AML-193 (cell line): ENCODE measurements around the gene ACTN4.

Source experiments
- DNase-seq, 2 experiments: peaks; one replicate each; lab custom pipeline; 2025; lab: John Stamatoyannopoulos, UW

Gene ACTN4

DNA sequence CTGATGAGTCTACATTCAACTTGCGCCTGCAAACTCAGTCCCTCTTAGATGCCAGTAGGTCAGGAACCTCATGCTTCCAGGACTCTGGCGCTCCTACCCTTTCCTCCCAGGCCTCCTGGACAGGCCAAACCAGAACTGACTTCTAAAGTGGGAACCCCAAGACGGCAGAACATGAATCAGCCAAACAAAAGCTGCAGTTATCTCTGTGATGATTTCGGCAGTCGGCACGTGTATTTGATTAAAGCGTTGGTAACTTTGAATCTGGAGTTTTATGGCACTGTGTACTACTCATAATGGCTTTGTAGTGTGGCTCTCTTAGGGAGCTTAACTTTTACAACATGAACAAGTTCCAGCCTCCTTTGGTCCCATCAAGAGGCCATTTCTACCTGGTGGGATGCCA, 13.7 kb downstream of the ACTN4 start:
- no peak for DNase-seq

GRCh38 chr19:38661996-38662395, 14.5 kb downstream of the ACTN4 start:
- no peak for DNase-seq

GRCh38 chr19:38662537-38663155, 15.2 kb downstream of the ACTN4 start:
- DNase-seq: no peak

GRCh38 chr19:38663156-38663651, 15.8 kb downstream of the ACTN4 start:
- DNase-seq: no peak

DNA sequence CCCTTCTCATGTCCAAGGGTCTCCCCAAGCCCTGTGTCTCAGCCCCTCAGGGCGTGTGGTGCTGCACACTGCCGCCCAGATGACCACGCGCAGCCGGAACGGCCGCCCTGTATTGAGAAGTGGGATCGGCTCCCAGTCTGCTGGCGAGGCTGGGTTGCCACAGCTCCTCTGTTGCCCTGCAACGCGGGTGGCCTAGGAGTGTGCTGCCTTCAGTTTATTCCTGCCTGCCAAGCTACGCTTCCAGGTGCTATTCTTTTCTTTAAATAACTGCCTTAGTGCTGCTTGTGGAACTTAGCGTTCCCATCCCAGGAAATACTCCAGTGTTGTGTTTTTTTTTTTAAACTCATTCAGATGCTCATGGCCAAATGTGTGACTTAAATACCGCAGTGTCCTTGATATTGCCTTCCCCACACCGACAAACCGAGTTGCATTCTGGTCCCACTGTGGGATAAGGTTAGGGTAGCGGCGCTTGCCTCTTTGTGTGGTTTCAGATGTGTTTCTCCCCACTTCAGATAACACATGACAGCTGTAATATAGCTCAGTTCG, 16.6 kb downstream of the ACTN4 start:
- DNase-seq: no peak

- peak; percentile 79 to 81 for DNase-seq
These were observed 17.2 kb downstream of the ACTN4 start for GRCh38 chr19:38664503-38665211.

DNA sequence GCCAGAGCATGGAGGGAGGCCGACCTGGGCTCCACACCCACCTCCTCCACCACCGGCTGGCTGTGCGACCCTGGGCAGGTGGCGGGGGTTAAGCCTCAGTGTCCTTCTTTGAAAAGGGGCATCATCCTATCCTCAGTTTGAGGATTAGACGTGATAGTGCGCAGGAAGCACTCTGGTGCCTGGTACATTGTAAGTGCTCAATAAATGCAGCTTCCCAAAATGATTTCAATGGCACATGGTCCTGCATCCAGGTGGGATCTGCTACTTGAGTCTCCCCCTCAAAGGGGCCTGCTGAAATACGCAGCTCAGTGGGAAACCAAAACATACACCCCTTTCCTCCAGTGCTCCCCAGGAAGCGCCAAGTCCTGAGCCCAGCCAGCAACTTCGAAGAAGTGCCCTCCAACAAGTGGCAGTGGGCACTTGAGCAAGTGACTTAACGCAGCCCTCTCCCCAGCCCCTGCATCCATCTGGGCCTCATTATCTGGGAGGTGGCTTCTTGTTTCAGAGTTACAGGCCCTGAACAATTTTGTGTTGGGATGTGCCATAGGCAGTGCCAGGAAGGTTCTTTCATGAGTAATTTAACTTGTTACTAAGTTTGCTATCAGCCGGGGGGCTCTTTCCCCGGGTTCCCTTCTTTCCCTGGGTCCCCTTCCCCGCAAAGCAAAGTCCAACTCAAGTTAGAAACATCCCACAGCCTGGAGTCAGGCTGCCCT, 17.9 kb downstream of the ACTN4 start:
- DNase-seq: no peak

DNA sequence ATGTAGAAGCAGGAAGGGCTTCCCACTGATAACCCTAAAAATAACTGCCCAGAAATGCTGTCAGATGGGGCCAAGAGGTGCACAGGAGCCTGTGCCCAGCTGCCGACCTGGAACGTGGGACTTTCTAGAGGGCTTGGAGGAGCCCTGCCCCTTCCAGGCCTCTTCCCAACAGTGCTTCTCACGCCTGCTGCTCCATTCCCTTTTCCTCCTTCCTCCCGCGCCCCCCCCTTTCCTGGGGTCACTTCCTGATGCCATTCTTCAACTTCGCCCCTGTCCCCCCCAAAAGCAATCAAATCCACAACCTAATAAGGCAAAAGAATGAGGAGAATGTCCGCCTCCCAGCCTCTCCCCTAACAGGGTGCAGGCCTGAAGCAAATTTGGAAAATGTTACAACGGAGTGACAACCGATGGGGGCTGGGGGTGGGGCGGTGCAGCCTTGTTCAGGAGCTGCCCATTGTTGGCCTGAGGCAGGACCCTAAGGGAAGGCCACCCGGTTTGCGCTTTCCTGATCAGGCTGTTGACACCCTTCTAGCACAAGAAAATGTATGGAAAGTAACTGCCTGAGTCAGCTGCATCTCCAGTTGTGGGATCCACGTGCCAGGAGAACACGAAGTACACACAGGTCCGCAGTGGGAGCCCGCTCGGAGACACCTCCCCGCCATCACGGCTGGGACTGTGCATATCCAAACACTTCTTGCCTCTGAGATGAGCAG, 18.7 kb downstream of the ACTN4 start:
- no peak for DNase-seq

GRCh38 chr19:38666663-38667511, 19.4 kb downstream of the ACTN4 start:
- no peak for DNase-seq

DNA sequence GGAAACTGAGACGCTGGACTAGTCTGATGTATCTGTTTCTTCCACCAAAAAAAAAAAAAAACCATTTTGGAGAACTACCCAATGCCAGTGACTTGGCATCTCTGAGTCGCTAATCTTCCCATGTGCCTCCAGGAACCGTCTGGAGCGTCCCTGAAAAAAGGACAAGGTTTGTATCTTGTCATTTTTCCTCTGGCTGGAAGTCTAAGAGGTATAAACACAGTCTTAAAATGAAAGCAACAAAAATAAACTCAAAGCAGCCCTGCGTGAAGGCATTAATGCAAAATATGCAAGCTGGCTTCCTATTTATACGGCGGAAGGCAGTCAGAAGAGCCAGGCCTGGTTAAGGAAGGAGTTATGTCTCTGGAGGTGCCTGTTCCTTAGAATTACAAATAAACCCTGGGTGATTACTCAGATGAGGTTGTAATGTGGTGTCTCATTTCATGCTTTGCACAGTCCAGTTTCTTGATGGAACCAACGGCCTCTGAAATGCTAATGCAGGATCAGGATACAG, 20.3 kb downstream of the ACTN4 start:
- DNase-seq: no peak

- no peak for DNase-seq
These were observed 22.1 kb downstream of the ACTN4 start for GRCh38 chr19:38669552-38669951.

GRCh38 chr19:38670921-38671398, 23.5 kb downstream of the ACTN4 start:
- DNase-seq: no peak

DNA sequence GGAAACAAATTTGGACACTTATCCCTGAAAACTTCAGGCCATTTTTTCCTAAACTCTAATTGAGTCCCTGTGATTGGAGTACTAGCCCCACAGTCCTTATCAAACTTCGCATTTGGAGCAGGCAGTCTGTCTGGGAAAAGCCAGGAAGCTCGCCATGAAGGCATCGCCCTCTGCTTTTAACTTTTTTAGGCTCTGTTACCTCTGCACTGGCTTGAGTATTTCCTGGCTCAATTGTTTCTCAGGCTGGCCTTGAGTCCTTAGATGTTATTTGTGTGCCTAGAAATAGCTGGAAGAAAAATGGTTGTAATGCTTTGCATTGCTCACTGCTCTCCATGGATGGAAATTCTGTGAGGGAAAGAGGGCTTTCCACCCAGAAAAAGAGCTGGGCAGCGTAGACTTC, 24.2 kb downstream of the ACTN4 start:
- DNase-seq: no peak

DNA sequence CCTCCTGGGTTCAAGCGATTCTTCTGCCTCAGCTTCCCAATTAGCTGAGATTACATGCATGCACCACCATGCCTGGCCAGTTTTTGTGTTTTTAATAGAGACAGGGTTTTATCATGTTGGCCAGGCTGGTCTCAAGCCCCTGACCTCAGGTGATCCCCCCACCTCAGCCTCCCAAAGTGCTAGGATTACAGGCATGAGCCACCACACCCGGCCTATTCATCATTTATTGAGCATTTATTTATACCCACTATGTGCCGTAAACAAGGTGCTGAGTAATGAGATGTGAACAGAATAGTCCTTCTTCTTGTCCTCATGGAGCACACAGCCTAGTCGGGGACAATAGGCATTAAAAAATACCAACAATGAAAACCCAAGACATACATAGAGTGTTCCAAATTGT, 25.6 kb downstream of the ACTN4 start:
- DNase-seq: no peak

DNA sequence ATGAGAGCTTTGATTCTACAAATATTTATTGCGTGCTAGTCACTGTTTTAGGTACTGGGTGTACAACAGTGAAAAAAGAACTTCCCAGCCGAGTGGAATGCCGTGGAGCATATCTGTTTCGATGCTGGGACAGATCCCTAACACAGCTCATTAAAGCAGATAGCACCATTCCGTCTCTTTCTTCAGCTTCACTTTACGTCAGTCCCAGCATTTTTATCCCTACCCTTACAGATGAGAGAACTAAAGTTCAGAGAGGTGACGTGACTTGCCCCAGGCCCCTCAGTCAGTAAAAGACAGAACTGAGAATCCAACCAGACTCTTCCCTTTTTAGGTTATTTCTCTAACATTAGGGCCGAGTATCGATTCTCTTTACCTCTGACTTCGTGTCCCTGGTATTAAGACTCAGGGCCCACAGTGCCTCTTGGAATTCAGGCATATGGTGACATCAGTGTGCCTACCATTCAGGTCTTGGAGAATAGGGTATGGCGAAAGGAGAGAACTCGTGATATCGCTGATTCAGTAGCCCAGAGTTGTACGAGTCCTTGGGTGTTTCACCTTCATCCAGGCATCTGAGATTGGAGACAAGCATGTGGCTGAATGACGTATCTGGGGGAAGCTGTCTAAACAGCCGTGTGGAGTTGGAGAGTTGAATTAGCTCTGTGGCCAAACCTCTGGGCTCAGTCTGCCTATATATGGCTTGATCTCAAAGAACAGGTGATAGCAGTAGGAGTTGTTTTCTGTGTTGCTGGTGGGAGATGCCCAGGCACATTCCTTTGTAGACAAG, 27.1 kb downstream of the ACTN4 start:
- no peak for DNase-seq

- no peak for DNase-seq
These were observed 28.2 kb downstream of the ACTN4 start for GRCh38 chr19:38675611-38676010.

- DNase-seq: no peak
These were observed 28.8 kb downstream of the ACTN4 start for GRCh38 chr19:38676023-38676877.

GRCh38 chr19:38676878-38677646, 29.6 kb downstream of the ACTN4 start:
- no peak for DNase-seq
